ENCODE results near the gene B3GALNT2. TPM values are rescaled to one million over a fixed set of nuclear protein-coding genes. Genes with fewer than 3 reads are reported as not detected.

Gene B3GALNT2
- total and polyA plus RNA-seq, 2 donors from 2014 or later = 2.0 to 14.4 TPM

- H3K9ac ChIP-seq (ENCODE audit: low read length in 3 of 3) = no peak overlapping the region
- TF ChIP-seq, protein P1, sequence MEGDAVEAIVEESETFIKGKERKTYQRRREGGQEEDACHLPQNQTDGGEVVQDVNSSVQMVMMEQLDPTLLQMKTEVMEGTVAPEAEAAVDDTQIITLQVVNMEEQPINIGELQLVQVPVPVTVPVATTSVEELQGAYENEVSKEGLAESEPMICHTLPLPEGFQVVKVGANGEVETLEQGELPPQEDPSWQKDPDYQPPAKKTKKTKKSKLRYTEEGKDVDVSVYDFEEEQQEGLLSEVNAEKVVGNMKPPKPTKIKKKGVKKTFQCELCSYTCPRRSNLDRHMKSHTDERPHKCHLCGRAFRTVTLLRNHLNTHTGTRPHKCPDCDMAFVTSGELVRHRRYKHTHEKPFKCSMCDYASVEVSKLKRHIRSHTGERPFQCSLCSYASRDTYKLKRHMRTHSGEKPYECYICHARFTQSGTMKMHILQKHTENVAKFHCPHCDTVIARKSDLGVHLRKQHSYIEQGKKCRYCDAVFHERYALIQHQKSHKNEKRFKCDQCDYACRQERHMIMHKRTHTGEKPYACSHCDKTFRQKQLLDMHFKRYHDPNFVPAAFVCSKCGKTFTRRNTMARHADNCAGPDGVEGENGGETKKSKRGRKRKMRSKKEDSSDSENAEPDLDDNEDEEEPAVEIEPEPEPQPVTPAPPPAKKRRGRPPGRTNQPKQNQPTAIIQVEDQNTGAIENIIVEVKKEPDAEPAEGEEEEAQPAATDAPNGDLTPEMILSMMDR (IDR thresholded peaks at IDR 0.05; ENCODE audit: borderline replicate concordance, extremely low read depth, insufficient read depth) = peak; percentile 83
- FAIRE-seq (peak; percentile 75), DNase-seq (peak in 4 of 5 donors; percentile 61 to 80 (median 73))
- H3K4me1 ChIP-seq (ENCODE audit: control insufficient read depth in 2 of 3, insufficient read depth in 2 of 3, low read depth in 1 of 3, low read length in 3 of 3) = no peaks in the 10 kb centered on the region
- no peak overlapping the region for H3K27ac ChIP-seq (ENCODE audit: low read depth in 2 of 2, low read length in 2 of 2)
- intact Hi-C loops (cut with DNase I) = loop anchor here (5.0 kb wide), 1 partner anchor 165 kb away; no protein-coding TSS in a partner anchor
- peaks cover 0 to 3% (median 0%) of the 10 kb centered on the region in 3 donors for H3K36me3 ChIP-seq (ENCODE audit: control insufficient read depth in 2 of 3, insufficient read depth in 3 of 3, low read length in 3 of 3)
- no peaks in the 10 kb centered on the region for H3K27me3 ChIP-seq (ENCODE audit: control insufficient read depth, insufficient read depth, low read length)
- H3K9me3 ChIP-seq (ENCODE audit: control insufficient read depth in 2 of 3, insufficient read depth in 1 of 3, low read length in 3 of 3) = no peaks in the 10 kb centered on the region
- H3K4me3 ChIP-seq (ENCODE audit: low read length in 3 of 3) = no peak overlapping the region
Measured at GRCh38 chr1:235417086-235417697, 87.1 kb downstream of the B3GALNT2 start.

DNA sequence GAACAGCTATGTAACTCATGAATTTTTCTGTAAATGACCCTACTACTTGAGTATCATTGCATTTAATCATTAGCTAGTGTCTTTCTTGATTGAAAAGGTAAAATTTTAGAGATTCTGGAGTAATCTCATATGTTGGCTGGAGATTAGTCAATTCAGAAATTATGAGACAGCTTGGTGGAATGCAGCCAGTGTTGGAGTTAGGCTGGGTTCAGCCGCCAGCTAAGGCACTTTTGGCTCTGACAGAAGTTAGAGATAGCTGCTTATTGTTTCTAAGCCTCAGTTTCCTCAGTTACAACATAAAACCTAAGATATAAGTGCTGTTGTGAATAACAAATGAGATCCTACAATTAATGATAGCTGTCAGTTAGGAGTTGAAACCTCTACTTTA, 87.6 kb downstream of the B3GALNT2 start:
- Histone ChIP-seq H3K4me1 (ENCODE audit: control insufficient read depth in 2 of 3, insufficient read depth in 2 of 3, low read depth in 1 of 3, low read length in 3 of 3) (no peaks in the 10 kb centered on the region), H3K36me3 (ENCODE audit: control insufficient read depth in 2 of 3, insufficient read depth in 3 of 3, low read length in 3 of 3) (peaks cover 0 to 3% (median 0%) of the 10 kb centered on the region in 3 donors), H3K27ac (ENCODE audit: low read depth in 2 of 2, low read length in 2 of 2) (no peak overlapping the region), H3K4me3 (ENCODE audit: low read length in 3 of 3) (no peak overlapping the region), H3K9ac (ENCODE audit: low read length in 3 of 3) (no peak overlapping the region), H3K9me3 (ENCODE audit: control insufficient read depth in 2 of 3, insufficient read depth in 1 of 3, low read length in 3 of 3) (no peaks in the 10 kb centered on the region), H3K27me3 (ENCODE audit: control insufficient read depth, insufficient read depth, low read length) (no peaks in the 10 kb centered on the region)
- TF ChIP-seq, protein P1 (IDR thresholded peaks at IDR 0.05; ENCODE audit: borderline replicate concordance, extremely low read depth, insufficient read depth) = no peak
- intact Hi-C loops (cut with DNase I) = loop anchor here (5.0 kb wide), 1 partner anchor 164 kb away; no protein-coding TSS in a partner anchor
- FAIRE-seq = no peak
- no peak for DNase-seq

DNA sequence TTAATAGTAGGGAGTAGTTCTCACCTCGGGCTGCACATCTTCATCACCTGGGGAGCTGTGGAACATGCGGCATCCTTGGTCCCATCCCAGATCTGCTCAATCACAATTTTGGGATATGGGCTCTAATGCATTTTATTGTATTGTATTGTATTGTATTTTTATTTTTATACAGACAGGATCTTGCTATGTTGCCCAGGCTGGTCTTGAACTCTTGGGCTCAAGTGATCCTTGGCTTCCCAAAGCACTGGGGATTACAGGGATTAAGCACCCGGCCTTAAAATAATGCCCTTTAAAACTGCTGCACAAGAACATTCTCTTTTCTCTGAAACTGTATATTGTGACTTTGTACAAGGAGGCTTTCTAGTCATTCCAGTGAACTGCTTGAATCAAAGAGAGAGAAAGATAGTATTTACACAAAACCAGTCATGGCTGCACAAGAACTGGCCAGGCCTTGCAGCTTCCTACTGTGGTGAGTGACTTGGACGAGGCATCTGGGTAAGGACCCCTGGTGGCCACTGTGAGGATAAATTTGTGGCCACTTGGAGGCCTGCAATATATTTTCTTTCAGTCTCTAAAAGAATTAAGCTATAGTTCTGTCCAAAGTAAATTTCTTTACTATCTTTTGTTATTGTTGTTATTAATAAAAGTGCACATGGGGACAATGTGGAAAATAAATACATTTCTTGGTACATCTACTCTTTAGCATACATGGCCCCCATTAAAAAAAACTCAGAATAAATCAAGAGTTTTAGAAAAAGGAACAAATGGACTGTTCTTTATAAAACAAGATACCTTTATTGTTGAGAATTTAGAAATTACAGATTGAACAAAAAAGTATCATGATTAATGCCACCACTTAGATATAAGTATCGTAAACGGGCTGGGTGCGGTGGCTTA, 89.0 kb downstream of the B3GALNT2 start:
- no peaks in the 10 kb centered on the region for H3K9me3 ChIP-seq (ENCODE audit: control insufficient read depth in 2 of 3, insufficient read depth in 1 of 3, low read length in 3 of 3)
- H3K27me3 ChIP-seq (ENCODE audit: control insufficient read depth, insufficient read depth, low read length) = no peaks in the 10 kb centered on the region
- peaks cover 0 to 7% (median 0%) of the 10 kb centered on the region in 3 donors for H3K4me1 ChIP-seq (ENCODE audit: control insufficient read depth in 2 of 3, insufficient read depth in 2 of 3, low read depth in 1 of 3, low read length in 3 of 3)
- H3K4me3 ChIP-seq (ENCODE audit: low read length in 3 of 3) = no peak overlapping the region
- TF ChIP-seq, protein P1 (IDR thresholded peaks at IDR 0.05; ENCODE audit: borderline replicate concordance, extremely low read depth, insufficient read depth) = peak; percentile 64
- DNase-seq (peak in 4 of 5 donors; percentile 51 to 79 (median 64)), FAIRE-seq (no peak)
- H3K27ac ChIP-seq (ENCODE audit: low read depth in 2 of 2, low read length in 2 of 2) = no peak overlapping the region
- intact Hi-C loops (cut with DNase I) = loop anchor here (5.0 kb wide), 1 partner anchor 163 kb away; no protein-coding TSS in a partner anchor
- H3K36me3 ChIP-seq (ENCODE audit: control insufficient read depth in 2 of 3, insufficient read depth in 3 of 3, low read length in 3 of 3) = peaks cover 0 to 3% (median 0%) of the 10 kb centered on the region in 3 donors
- H3K9ac ChIP-seq (ENCODE audit: low read length in 3 of 3) = no peak overlapping the region

Measured in kidney (tissue), 14 donors.